ENCODE results near the gene CXXC5. TPM values are rescaled to one million over a fixed set of nuclear protein-coding genes. Genes with fewer than 3 reads are reported as not detected.

The CXXC5 gene
- total and polyA plus RNA-seq, 4 donors = 21.2 to 75.8 (median 35.8) TPM

DNA sequence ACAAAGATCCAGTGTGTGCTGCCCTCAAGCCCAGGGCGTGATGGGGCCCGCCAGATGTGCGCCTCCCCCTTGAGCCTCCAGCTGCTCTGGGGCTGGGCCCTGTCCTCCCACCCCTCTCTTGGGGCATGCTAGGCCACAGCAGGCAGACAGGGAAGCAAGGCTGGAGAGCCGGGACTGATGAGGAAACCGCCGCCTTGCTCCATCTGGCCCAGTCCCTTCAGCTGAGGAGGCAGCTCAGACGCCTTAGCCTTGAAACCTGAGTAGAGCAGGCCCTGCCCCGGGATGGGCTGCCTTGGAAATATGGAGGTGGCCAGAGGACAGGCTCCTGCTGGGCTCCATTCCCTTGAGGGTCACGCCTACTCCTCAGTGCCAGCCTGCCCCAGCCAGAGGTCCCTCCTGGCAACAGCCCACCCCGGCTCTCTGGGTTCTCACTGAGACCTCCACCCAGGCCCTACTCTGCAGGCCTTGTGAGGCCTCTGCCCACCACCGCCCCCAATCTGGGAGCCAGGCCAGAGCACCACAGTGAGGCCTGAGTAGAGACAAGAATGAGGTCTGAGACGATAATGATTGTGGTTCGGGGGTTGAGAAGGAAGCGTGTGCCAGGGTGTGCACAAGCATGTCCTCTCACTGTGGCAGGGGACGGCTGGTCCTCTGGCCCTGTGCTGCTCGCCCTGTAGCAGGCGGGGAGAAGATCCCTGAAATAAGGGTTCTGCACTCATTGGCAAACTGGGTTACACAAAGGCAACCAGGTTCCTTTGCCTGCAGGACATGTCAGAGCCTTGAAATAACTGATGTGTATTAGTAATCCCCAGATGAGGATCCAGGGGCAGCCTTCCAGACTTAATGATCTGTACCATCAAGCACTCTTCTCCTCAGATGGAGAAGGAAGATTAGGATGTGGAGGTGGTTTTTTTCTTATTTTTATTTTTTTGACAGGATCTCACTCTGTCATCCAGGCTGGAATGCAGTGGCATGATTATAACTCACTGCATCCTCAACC is 30.9 kb downstream of the CXXC5 start:
- intact Hi-C loops (cut with DNase I) = loop anchor here in 1 of 2 donors (5.0 kb wide), 1 partner anchor 42 kb away; no protein-coding TSS in a partner anchor
- WGBS, 2 donors = 57 to 59% methylated on average over 16 to 17 of the region's 17 CpGs
- ATAC-seq (ENCODE audit: low FRiP score) (peak; percentile 12), DNase-seq (no peak)
- peaks cover 0 to 2% of the 10 kb centered on the region in 2 donors for H3K36me3 ChIP-seq (ENCODE audit: control insufficient read depth in 1 of 2, insufficient read depth in 2 of 2, low read length in 1 of 2)
- no peak overlapping the region for H3K4me3 ChIP-seq (ENCODE audit: low read length in 2 of 2)
- no peaks in the 10 kb centered on the region for H3K4me1 ChIP-seq (ENCODE audit: control insufficient read depth in 1 of 2, insufficient read depth in 2 of 2, low read length in 2 of 2)
- H3K27me3 ChIP-seq (ENCODE audit: control insufficient read depth in 1 of 2, insufficient read depth in 2 of 2, low read length in 1 of 2) = no peaks in the 10 kb centered on the region
- no peaks in the 10 kb centered on the region for H3K9me3 ChIP-seq (ENCODE audit: control insufficient read depth, low read length)
- no peak overlapping the region for H3K27ac ChIP-seq (ENCODE audit: low read depth in 1 of 2, low read length in 2 of 2)

DNA sequence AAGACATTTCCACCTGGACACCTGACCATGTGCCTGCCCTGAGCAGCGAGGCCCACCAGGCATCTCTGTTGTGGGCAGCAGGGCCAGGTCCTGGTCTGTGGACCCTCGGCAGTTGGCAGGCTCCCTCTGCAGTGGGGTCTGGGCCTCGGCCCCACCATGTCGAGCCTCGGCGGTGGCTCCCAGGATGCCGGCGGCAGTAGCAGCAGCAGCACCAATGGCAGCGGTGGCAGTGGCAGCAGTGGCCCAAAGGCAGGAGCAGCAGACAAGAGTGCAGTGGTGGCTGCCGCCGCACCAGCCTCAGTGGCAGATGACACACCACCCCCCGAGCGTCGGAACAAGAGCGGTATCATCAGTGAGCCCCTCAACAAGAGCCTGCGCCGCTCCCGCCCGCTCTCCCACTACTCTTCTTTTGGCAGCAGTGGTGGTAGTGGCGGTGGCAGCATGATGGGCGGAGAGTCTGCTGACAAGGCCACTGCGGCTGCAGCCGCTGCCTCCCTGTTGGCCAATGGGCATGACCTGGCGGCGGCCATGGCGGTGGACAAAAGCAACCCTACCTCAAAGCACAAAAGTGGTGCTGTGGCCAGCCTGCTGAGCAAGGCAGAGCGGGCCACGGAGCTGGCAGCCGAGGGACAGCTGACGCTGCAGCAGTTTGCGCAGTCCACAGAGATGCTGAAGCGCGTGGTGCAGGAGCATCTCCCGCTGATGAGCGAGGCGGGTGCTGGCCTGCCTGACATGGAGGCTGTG is 32.4 kb downstream of the CXXC5 start:
- no peak overlapping the region for H3K4me3 ChIP-seq (ENCODE audit: low read length in 2 of 2)
- 92 to 94% methylated on average over 33 to 36 of the region's 36 CpGs for WGBS, 2 donors
- H3K27ac ChIP-seq (ENCODE audit: low read depth in 1 of 2, low read length in 2 of 2) = no peak overlapping the region
- peaks cover 0 to 2% of the 10 kb centered on the region in 2 donors for H3K36me3 ChIP-seq (ENCODE audit: control insufficient read depth in 1 of 2, insufficient read depth in 2 of 2, low read length in 1 of 2)
- no peak for DNase-seq
- no peaks in the 10 kb centered on the region for H3K4me1 ChIP-seq (ENCODE audit: control insufficient read depth in 1 of 2, insufficient read depth in 2 of 2, low read length in 2 of 2)
- no peaks in the 10 kb centered on the region for H3K9me3 ChIP-seq (ENCODE audit: control insufficient read depth, low read length)
- H3K27me3 ChIP-seq (ENCODE audit: control insufficient read depth in 1 of 2, insufficient read depth in 2 of 2, low read length in 1 of 2) = no peaks in the 10 kb centered on the region
- ATAC-seq (ENCODE audit: low FRiP score) = no peak
- intact Hi-C loops (cut with DNase I) = no loop called here

DNA sequence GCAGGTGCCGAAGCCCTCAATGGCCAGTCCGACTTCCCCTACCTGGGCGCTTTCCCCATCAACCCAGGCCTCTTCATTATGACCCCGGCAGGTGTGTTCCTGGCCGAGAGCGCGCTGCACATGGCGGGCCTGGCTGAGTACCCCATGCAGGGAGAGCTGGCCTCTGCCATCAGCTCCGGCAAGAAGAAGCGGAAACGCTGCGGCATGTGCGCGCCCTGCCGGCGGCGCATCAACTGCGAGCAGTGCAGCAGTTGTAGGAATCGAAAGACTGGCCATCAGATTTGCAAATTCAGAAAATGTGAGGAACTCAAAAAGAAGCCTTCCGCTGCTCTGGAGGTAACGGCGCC is 32.9 kb downstream of the CXXC5 start:
- peaks cover 0 to 2% of the 10 kb centered on the region in 2 donors for H3K36me3 ChIP-seq (ENCODE audit: control insufficient read depth in 1 of 2, insufficient read depth in 2 of 2, low read length in 1 of 2)
- 96% methylated on average over 22 of the region's 22 CpGs for WGBS, 2 donors
- no peaks in the 10 kb centered on the region for H3K9me3 ChIP-seq (ENCODE audit: control insufficient read depth, low read length)
- ATAC-seq (ENCODE audit: low FRiP score) (no peak), DNase-seq (no peak)
- no peak overlapping the region for H3K27ac ChIP-seq (ENCODE audit: low read depth in 1 of 2, low read length in 2 of 2)
- H3K4me3 ChIP-seq (ENCODE audit: low read length in 2 of 2) = no peak overlapping the region
- H3K27me3 ChIP-seq (ENCODE audit: control insufficient read depth in 1 of 2, insufficient read depth in 2 of 2, low read length in 1 of 2) = no peaks in the 10 kb centered on the region
- intact Hi-C loops (cut with DNase I) = no loop called here
- no peaks in the 10 kb centered on the region for H3K4me1 ChIP-seq (ENCODE audit: control insufficient read depth in 1 of 2, insufficient read depth in 2 of 2, low read length in 2 of 2)

DNA sequence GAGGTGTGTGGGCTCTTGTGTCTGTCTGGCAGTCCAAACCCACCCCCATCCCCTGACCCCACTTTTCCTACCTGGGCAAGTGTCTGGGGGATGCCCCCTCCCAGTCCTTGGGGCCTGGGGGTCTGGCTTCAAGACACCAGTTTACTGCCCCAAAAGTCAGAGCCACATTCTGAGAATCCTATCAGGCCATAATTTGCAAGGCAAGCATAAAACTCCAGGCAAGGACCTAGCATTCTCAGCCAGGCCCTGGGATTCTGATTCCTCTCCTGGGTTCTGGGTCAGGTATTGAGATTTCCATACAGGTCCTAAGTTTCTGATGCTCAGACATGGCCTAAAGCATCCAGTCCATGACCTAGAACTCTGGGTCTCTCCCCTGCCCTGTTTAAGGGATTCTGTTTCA is 33.3 kb downstream of the CXXC5 start:
- no peak for ATAC-seq (ENCODE audit: low FRiP score)
- intact Hi-C loops (cut with DNase I) = no loop called here
- DNase-seq = no peak
- Histone ChIP-seq H3K4me1 (ENCODE audit: control insufficient read depth in 1 of 2, insufficient read depth in 2 of 2, low read length in 2 of 2) (no peaks in the 10 kb centered on the region), H3K4me3 (ENCODE audit: low read length in 2 of 2) (no peak overlapping the region), H3K27ac (ENCODE audit: low read depth in 1 of 2, low read length in 2 of 2) (no peak overlapping the region), H3K27me3 (ENCODE audit: control insufficient read depth in 1 of 2, insufficient read depth in 2 of 2, low read length in 1 of 2) (no peaks in the 10 kb centered on the region), H3K36me3 (ENCODE audit: control insufficient read depth in 1 of 2, insufficient read depth in 2 of 2, low read length in 1 of 2) (peaks cover 0 to 2% of the 10 kb centered on the region in 2 donors), H3K9me3 (ENCODE audit: control insufficient read depth, low read length) (no peaks in the 10 kb centered on the region)

GRCh38 chr5:139682016-139682975 is 34.1 kb downstream of the CXXC5 start:
- Histone ChIP-seq H3K27ac (ENCODE audit: low read depth in 1 of 2, low read length in 2 of 2) (no peak overlapping the region), H3K9me3 (ENCODE audit: control insufficient read depth, low read length) (no peaks in the 10 kb centered on the region), H3K4me1 (ENCODE audit: control insufficient read depth in 1 of 2, insufficient read depth in 2 of 2, low read length in 2 of 2) (no peaks in the 10 kb centered on the region), H3K27me3 (ENCODE audit: control insufficient read depth in 1 of 2, insufficient read depth in 2 of 2, low read length in 1 of 2) (no peaks in the 10 kb centered on the region), H3K4me3 (ENCODE audit: low read length in 2 of 2) (no peak overlapping the region), H3K36me3 (ENCODE audit: control insufficient read depth in 1 of 2, insufficient read depth in 2 of 2, low read length in 1 of 2) (peaks cover 0 to 2% of the 10 kb centered on the region in 2 donors)
- DNase-seq = no peak
- 83 to 85% methylated on average over 29 of the region's 29 CpGs for WGBS, 2 donors
- ATAC-seq (ENCODE audit: low FRiP score) = no peak
- intact Hi-C loops (cut with DNase I) = no loop called here

DNA sequence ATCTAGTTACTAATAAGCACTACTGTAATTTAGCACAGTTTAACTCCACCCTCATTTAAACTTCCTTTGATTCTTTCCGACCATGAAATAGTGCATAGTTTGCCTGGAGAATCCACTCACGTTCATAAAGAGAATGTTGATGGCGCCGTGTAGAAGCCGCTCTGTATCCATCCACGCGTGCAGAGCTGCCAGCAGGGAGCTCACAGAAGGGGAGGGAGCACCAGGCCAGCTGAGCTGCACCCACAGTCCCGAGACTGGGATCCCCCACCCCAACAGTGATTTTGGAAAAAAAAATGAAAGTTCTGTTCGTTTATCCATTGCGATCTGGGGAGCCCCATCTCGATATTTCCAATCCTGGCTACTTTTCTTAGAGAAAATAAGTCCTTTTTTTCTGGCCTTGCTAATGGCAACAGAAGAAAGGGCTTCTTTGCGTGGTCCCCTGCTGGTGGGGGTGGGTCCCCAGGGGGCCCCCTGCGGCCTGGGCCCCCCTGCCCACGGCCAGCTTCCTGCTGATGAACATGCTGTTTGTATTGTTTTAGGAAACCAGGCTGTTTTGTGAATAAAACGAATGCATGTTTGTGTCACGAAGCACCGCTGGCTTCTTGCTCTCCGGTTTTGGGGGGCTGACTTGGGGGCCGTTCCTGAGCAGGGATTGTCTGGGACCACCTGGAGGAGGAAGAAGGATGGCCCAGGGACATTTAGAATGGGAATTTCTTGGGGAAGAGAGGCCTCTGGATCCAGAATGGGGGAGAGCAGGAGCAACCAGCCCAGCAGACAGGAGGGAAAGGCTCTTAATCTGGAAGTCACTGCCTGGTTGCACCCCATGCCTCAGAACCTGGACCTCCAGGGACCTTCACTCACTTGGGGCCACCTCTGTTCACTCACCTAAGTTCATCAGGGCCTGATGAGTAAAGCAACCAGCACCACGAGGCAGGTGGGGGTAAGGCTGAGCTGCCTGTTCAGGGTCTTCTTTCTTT is 35.4 kb downstream of the CXXC5 start:
- DNase-seq (no peak), ATAC-seq (ENCODE audit: low FRiP score) (no peak)
- Histone ChIP-seq H3K27ac (ENCODE audit: low read depth in 1 of 2, low read length in 2 of 2) (no peak overlapping the region), H3K4me3 (ENCODE audit: low read length in 2 of 2) (no peak overlapping the region), H3K9me3 (ENCODE audit: control insufficient read depth, low read length) (no peaks in the 10 kb centered on the region), H3K4me1 (ENCODE audit: control insufficient read depth in 1 of 2, insufficient read depth in 2 of 2, low read length in 2 of 2) (no peaks in the 10 kb centered on the region), H3K27me3 (ENCODE audit: control insufficient read depth in 1 of 2, insufficient read depth in 2 of 2, low read length in 1 of 2) (no peaks in the 10 kb centered on the region), H3K36me3 (ENCODE audit: control insufficient read depth in 1 of 2, insufficient read depth in 2 of 2, low read length in 1 of 2) (peaks cover 0 to 2% of the 10 kb centered on the region in 2 donors)
- WGBS, 2 donors = 67 to 71% methylated on average over 20 of the region's 20 CpGs
- intact Hi-C loops (cut with DNase I) = no loop called here

- 69 to 80% methylated on average over 7 of the region's 7 CpGs for WGBS, 2 donors
- intact Hi-C loops (cut with DNase I) = no loop called here
- no peak for ATAC-seq (ENCODE audit: low FRiP score)
- no peak for DNase-seq
- Histone ChIP-seq H3K36me3 (ENCODE audit: control insufficient read depth in 1 of 2, insufficient read depth in 2 of 2, low read length in 1 of 2) (peaks cover 0 to 2% of the 10 kb centered on the region in 2 donors), H3K9me3 (ENCODE audit: control insufficient read depth, low read length) (no peaks in the 10 kb centered on the region), H3K4me1 (ENCODE audit: control insufficient read depth in 1 of 2, insufficient read depth in 2 of 2, low read length in 2 of 2) (no peaks in the 10 kb centered on the region), H3K27me3 (ENCODE audit: control insufficient read depth in 1 of 2, insufficient read depth in 2 of 2, low read length in 1 of 2) (no peaks in the 10 kb centered on the region), H3K27ac (ENCODE audit: low read depth in 1 of 2, low read length in 2 of 2) (no peak overlapping the region), H3K4me3 (ENCODE audit: low read length in 2 of 2) (no peak overlapping the region)
Observed at GRCh38 chr5:139684350-139684880, 36.3 kb downstream of the CXXC5 start.

All from aorta (tissue), 5 donors.